HepG2 (cell line): ENCODE measurements around the gene KHNYN. TPM values are rescaled to one million over a fixed set of nuclear protein-coding genes. Genes with fewer than 3 reads are reported as not detected.

ENCODE experiments used
- ATAC-seq: fragments of 200-7000 bp; cut with Tn5 transposase; 3 replicates; pipeline ENCODE4 v1.9.1; 2020; ENCODE audit warnings: mild to moderate bottlenecking, moderate library complexity
- BruUV-seq: library from RNA; stranded (reverse); fragments of 400-500 nt; replicated peaks from 2 replicates; lab custom pipeline; 2021; lab: Mats Ljungman, UMichigan
- CTCF ChIA-PET: fragments of 300-600 bp; formaldehyde crosslinking; extraction: SDS; loops from one replicate; lab custom pipeline; 2021; ENCODE audit warnings: low total read pairs, inconsistent platforms, low intra/inter-chr PET ratio; lab: Yijun Ruan, JAX
- POLR2A ChIA-PET: fragments of 350-600 bp; sonication (Branson Sonifier 250); formaldehyde crosslinking; loops from one replicate; lab custom pipeline; 2020; ENCODE audit warnings: antibody characterized with exemption, inconsistent platforms; lab: Yijun Ruan, JAX
- DNase-seq: peaks from one replicate; pipeline ENCODE4 v3.0.0-alpha.2; 2015; ENCODE audit warnings: low spot score
- FAIRE-seq: peaks from 3 replicates; lab custom pipeline; 2011; peaks lifted over from hg19 to GRCh38; lab: Jason Lieb, UNC
- H2AFZ ChIP-seq: one replicate; pipeline ENCODE4 v1.6.1; 2011; ENCODE audit warnings: low read length, inconsistent platforms
- H3K27ac ChIP-seq: fragments of 300-600 bp; 3 replicates; pipeline ENCODE4 v1.8.0; 2011; ENCODE audit warnings: mixed run types, mild to moderate bottlenecking, mixed read lengths, low read length, inconsistent platforms; ENCODE audit not compliant: insufficient read depth; ENCODE audit errors: extremely low read length
- H3K27me3 ChIP-seq, 2 experiments: fragments of 200-600 bp in 1 of 2; 2 replicates in 1 of 2; 3 replicates in 1 of 2; pipeline versions ENCODE4 v1.6.0 to v1.8.0; 2011; ENCODE audit warnings: low read length in 2 of 2, mild to moderate bottlenecking in 2 of 2, moderate library complexity in 2 of 2, inconsistent platforms in 1 of 2; ENCODE audit not compliant: insufficient read depth in 2 of 2, control insufficient read depth in 1 of 2
- H3K36me3 ChIP-seq, 2 experiments: fragments of 200-600 bp in 1 of 2; replicated peaks in 1 of 2; 2 replicates in 1 of 2; 3 replicates in 1 of 2; pipeline versions ENCODE4 v1.5.1 to v1.8.0; 2011; ENCODE audit warnings: low read length in 2 of 2, inconsistent platforms in 1 of 2; ENCODE audit not compliant: insufficient read depth in 2 of 2, control insufficient read depth in 1 of 2
- H3K4me1 ChIP-seq: 2 replicates; pipeline ENCODE4 v1.5.1; 2012; ENCODE audit warnings: low read length, inconsistent platforms; ENCODE audit not compliant: insufficient read depth
- H3K4me2 ChIP-seq: 2 replicates; pipeline ENCODE4 v1.6.0; 2011; ENCODE audit warnings: low read depth, low read length, inconsistent platforms
- H3K4me3 ChIP-seq, 3 experiments: fragments of 200-600 bp in 1 of 3; sonication (generic), shearing (Covaris generic) in 1 of 3; replicated peaks in 1 of 3; 2 replicates each; pipeline ENCODE4 v1.5.1; 2011 to 2016; ENCODE audit warnings: low read length in 3 of 3, inconsistent platforms in 2 of 3, low read depth in 2 of 3, mild to moderate bottlenecking in 2 of 3, control low read depth in 1 of 3, mixed read lengths in 1 of 3; ENCODE audit not compliant: insufficient read depth in 1 of 3
- H3K79me2 ChIP-seq: one replicate; pipeline ENCODE4 v1.6.1; 2011; ENCODE audit warnings: low read length, inconsistent platforms; ENCODE audit not compliant: insufficient read depth
- H3K9ac ChIP-seq: 2 replicates; pipeline ENCODE4 v1.6.0; 2011; ENCODE audit warnings: mild to moderate bottlenecking, low read depth, low read length, inconsistent platforms; ENCODE audit not compliant: insufficient read depth
- H3K9me3 ChIP-seq: 2 replicates; pipeline ENCODE4 v1.5.1; 2012; ENCODE audit warnings: mild to moderate bottlenecking, low read length
- H4K20me1 ChIP-seq: 2 replicates; pipeline ENCODE4 v1.6.0; 2011; ENCODE audit warnings: inconsistent platforms, mild to moderate bottlenecking, low read length, moderate library complexity; ENCODE audit not compliant: insufficient read depth
- CREB1 ChIP-seq, 2 experiments: fragments of 450-650 bp in 1 of 2; IDR thresholded peaks; 2 replicates each; pipeline ENCODE4 v1.6.1; 2016 to 2017; ENCODE audit warnings: control low read depth in 1 of 2, mild to moderate bottlenecking in 1 of 2, missing compliant biosample characterization in 1 of 2, missing genetic modification characterization in 1 of 2
- KAT7 ChIP-seq: IDR thresholded peaks from 2 replicates; pipeline ENCODE4 v1.6.1; 2018; ENCODE audit warnings: borderline replicate concordance, missing compliant biosample characterization
- NFIB ChIP-seq: sonication (generic); formaldehyde crosslinking; IDR thresholded peaks from 2 replicates; pipeline ENCODE4 v1.9.0; 2021; ENCODE audit warnings: missing genetic modification reagents, mild to moderate bottlenecking, borderline replicate concordance
- SAFB2 ChIP-seq: sonication (generic); formaldehyde crosslinking; IDR thresholded peaks from 2 replicates; pipeline ENCODE4 v1.5.1; 2020; ENCODE audit warnings: missing genetic modification reagents, low read depth, mild to moderate bottlenecking, borderline replicate concordance
- ZNF160 ChIP-seq: sonication (generic); formaldehyde crosslinking; IDR thresholded peaks from 2 replicates; pipeline ENCODE4 v1.8.0; 2022; ENCODE audit warnings: mild to moderate bottlenecking, inconsistent platforms, missing genetic modification reagents
- ZNF17 ChIP-seq: sonication (generic); formaldehyde crosslinking; IDR thresholded peaks from 2 replicates; pipeline ENCODE4 v1.5.0; 2020; ENCODE audit warnings: mild to moderate bottlenecking, missing genetic modification reagents
- ZNF773 ChIP-seq: sonication (generic); formaldehyde crosslinking; IDR thresholded peaks from 2 replicates; pipeline ENCODE4 v1.4.0; 2020; ENCODE audit warnings: missing genetic modification reagents, borderline replicate concordance
- whole genome bisulfite sequencing: methylation state at CpG from one replicate; pipeline ENCODE4 v1.1.6; 2017; ENCODE audit warnings: low lambda C conversion rate; 5-methylcytosine and 5-hydroxymethylcytosine counted together
- in situ Hi-C: cut with HindIII; loops from 2 replicates; pipeline ENCODE4 v1.10.0; 2017; ENCODE audit warnings: low pct_unique_long_range_greater_than_20kb; ENCODE audit not compliant: extremely low pct_ligation_motif_present
- intact Hi-C: fragments of 100-400 bp; cut with micrococcal nuclease; formaldehyde crosslinking; loops from one replicate; pipeline ENCODE4 v1.10.0; 2022; ENCODE audit not compliant: unreplicated experiment
- polyA plus RNA-seq, 8 experiments: library from polyadenylated mRNA; depleted of rRNA in 3 of 8; stranded (reverse) in 7 of 8; unstranded in 1 of 8; fragments of >200 nt; fragmentation: Illumina TruSeq in 4 of 8; extraction: Trizol in 4 of 8; gene quantifications; 2 replicates each; pipeline versions ENCODE4 v1.2.1 to v1.2.3, GENCODE V29; 2011 to 2016; ENCODE audit warnings: low read depth in 4 of 8, missing spikeins in 1 of 8, mixed read lengths in 1 of 8; ENCODE audit not compliant: insufficient read depth in 1 of 8
- total RNA-seq, 5 experiments: library from RNA; depleted of rRNA; stranded (reverse); fragments of >200 nt; fragmentation: Illumina TruSeq; extraction: Trizol; gene quantifications; 2 replicates each; pipeline ENCODE4 v1.2.3, GENCODE V29; 2016; ENCODE audit warnings: low read depth in 1 of 5
- TF ChIP-seq, protein P1 (sequence below): sonication (generic); formaldehyde crosslinking; IDR thresholded peaks from 2 replicates; pipeline ENCODE4 v1.8.1; 2023; ENCODE audit warnings: mild to moderate bottlenecking, missing genetic modification reagents, borderline replicate concordance
- TF ChIP-seq, protein P2 (sequence below): sonication (generic); formaldehyde crosslinking; IDR thresholded peaks from 2 replicates; pipeline ENCODE4 v1.5.1; 2020; ENCODE audit warnings: missing genetic modification reagents, mild to moderate bottlenecking, borderline replicate concordance
- TF ChIP-seq, protein P3 (sequence below): sonication (generic); formaldehyde crosslinking; IDR thresholded peaks from 2 replicates; pipeline ENCODE4 v1.5.0; 2020; ENCODE audit warnings: mild to moderate bottlenecking, missing genetic modification reagents, borderline replicate concordance
- TF ChIP-seq, protein P4 (sequence below): sonication (generic); formaldehyde crosslinking; conservative IDR thresholded peaks from 2 replicates; pipeline ENCODE4 v1.4.0; 2020; ENCODE audit warnings: missing genetic modification reagents

KHNYN gene
- total and polyA plus RNA-seq, 2 of the 13 experiments (the other 11 are each of a cell fraction or from before 2014, with no cell fraction given), result 52.8 to 75.7 TPM

DNA sequence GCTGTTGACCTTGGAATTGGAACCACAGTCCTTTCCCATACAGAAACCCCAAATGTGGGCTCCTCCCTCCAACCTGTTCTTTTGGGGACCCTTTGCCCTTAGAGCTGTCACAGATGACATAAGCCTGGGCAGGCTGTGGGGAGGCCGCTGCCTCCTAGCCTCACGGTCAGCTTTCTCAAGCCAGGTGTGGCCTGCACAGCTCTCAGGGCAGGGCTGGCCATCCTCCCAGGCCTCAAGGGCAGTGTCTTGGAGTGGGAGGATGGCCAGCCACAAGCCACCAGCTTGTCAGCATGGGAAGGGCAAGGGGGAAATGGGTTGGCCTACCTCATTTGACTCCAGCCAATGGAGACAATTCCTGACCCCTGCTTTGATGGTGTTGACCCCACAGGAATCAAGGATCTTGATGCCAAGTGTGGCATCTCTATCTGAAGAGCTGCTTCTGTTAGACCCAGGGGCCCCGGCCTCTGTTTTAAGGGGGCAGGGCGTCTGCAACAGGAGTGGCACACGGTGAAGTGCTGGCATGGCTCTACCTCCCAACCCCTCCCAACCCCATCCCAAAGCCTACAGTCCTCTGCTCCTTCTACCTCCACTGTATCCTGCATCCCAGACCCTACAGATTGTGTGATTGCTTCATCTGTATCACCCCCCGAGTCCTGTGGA, 11.8 kb upstream of the KHNYN start (continued):
- TF ChIP-seq, protein P1, sequence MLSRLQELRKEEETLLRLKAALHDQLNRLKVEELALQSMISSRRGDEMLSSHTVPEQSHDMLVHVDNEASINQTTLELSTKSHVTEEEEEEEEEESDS (CRISPR knock-in tag), result no peak
- TF ChIP-seq, protein P2, sequence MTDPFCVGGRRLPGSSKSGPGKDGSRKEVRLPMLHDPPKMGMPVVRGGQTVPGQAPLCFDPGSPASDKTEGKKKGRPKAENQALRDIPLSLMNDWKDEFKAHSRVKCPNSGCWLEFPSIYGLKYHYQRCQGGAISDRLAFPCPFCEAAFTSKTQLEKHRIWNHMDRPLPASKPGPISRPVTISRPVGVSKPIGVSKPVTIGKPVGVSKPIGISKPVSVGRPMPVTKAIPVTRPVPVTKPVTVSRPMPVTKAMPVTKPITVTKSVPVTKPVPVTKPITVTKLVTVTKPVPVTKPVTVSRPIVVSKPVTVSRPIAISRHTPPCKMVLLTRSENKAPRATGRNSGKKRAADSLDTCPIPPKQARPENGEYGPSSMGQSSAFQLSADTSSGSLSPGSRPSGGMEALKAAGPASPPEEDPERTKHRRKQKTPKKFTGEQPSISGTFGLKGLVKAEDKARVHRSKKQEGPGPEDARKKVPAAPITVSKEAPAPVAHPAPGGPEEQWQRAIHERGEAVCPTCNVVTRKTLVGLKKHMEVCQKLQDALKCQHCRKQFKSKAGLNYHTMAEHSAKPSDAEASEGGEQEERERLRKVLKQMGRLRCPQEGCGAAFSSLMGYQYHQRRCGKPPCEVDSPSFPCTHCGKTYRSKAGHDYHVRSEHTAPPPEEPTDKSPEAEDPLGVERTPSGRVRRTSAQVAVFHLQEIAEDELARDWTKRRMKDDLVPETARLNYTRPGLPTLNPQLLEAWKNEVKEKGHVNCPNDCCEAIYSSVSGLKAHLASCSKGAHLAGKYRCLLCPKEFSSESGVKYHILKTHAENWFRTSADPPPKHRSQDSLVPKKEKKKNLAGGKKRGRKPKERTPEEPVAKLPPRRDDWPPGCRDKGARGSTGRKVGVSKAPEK (CRISPR knock-in tag), result no peak
- TF ChIP-seq SAFB2 (no peak), KAT7 (CRISPR knock-in tag) (no peak), ZNF160 (CRISPR knock-in tag) (no peak), ZNF17 (CRISPR knock-in tag) (no peak)

DNA sequence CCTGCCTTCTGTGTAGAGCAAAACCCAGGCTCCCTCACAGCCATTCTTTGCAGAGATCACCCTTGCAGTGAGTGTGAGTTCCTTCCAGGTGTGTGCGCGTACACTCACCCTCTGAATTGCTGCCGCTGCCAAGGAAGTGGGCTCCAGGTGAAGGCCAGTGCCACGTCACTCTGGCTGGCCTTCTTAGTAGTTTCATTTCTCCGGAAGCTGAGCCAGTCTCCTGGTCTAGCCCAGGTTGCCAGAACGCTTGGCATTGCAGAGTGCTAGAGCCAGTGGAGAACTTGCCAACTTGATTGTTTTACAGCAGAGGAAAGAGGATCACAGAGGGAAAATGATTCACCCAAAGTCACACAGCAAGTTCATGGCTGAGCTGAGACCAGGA, 11.3 kb upstream of the KHNYN start:
- no TSS peak for BruUV-seq
- no peak for FAIRE-seq
- H3K79me2 ChIP-seq, result no peaks in the 10 kb centered on the region
- no peak overlapping the region for H3K4me2 ChIP-seq
- intact Hi-C loops, result no loop called here
- no peaks in the 10 kb centered on the region for H3K9me3 ChIP-seq
- ATAC-seq, result no peak
- H3K36me3 ChIP-seq, result no peaks in the 10 kb centered on the region
- H3K27ac ChIP-seq, result no peak overlapping the region
- H3K4me3 ChIP-seq, result no peak overlapping the region
- CTCF ChIA-PET, result no interaction called here
- H3K9ac ChIP-seq, result no peak overlapping the region
- POLR2A ChIA-PET, result interaction anchor here (0.8 to 6.6 kb wide), 5 partner anchors 8 to 85 kb away, joined by 4 to 46 read pairs (median 4); partner anchors contain the start of genes CBLN3, KHNYN and SDR39U1
- peaks cover 0 to 7% of the 10 kb centered on the region in 2 experiments; a peak in 1 of 5 replicates for H3K27me3 ChIP-seq
- no peak overlapping the region for H2AFZ ChIP-seq
- in situ Hi-C loops, result no loop called here
- 66% methylated on average over 6 of the region's 6 CpGs for WGBS
- no peaks in the 10 kb centered on the region for H4K20me1 ChIP-seq
- H3K4me1 ChIP-seq, result peaks cover 14% of the 10 kb centered on the region
- DNase-seq, result no peak
- 0 out of 2 replicates have a peak, but pooled peaks have one; percentile 15 for TF ChIP-seq ZNF773
- peak; percentile 53 for TF ChIP-seq CREB1 (IDR thresholded peaks at IDR 0.05)
- TF ChIP-seq CREB1 (CRISPR knock-in tag; IDR thresholded peaks at IDR 0.05), result no peak
- TF ChIP-seq, protein P3, sequence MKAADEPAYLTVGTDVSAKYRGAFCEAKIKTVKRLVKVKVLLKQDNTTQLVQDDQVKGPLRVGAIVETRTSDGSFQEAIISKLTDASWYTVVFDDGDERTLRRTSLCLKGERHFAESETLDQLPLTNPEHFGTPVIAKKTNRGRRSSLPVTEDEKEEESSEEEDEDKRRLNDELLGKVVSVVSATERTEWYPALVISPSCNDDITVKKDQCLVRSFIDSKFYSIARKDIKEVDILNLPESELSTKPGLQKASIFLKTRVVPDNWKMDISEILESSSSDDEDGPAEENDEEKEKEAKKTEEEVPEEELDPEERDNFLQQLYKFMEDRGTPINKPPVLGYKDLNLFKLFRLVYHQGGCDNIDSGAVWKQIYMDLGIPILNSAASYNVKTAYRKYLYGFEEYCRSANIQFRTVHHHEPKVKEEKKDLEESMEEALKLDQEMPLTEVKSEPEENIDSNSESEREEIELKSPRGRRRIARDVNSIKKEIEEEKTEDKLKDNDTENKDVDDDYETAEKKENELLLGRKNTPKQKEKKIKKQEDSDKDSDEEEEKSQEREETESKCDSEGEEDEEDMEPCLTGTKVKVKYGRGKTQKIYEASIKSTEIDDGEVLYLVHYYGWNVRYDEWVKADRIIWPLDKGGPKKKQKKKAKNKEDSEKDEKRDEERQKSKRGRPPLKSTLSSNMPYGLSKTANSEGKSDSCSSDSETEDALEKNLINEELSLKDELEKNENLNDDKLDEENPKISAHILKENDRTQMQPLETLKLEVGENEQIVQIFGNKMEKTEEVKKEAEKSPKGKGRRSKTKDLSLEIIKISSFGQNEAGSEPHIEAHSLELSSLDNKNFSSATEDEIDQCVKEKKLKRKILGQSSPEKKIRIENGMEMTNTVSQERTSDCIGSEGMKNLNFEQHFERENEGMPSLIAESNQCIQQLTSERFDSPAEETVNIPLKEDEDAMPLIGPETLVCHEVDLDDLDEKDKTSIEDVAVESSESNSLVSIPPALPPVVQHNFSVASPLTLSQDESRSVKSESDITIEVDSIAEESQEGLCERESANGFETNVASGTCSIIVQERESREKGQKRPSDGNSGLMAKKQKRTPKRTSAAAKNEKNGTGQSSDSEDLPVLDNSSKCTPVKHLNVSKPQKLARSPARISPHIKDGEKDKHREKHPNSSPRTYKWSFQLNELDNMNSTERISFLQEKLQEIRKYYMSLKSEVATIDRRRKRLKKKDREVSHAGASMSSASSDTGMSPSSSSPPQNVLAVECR (CRISPR knock-in tag), result 0 out of 2 replicates have a peak, but pooled peaks have one; percentile 31
- TF ChIP-seq NFIB, result 0 out of 2 replicates have a peak, but pooled peaks have one; percentile 55
- TF ChIP-seq, protein P4, sequence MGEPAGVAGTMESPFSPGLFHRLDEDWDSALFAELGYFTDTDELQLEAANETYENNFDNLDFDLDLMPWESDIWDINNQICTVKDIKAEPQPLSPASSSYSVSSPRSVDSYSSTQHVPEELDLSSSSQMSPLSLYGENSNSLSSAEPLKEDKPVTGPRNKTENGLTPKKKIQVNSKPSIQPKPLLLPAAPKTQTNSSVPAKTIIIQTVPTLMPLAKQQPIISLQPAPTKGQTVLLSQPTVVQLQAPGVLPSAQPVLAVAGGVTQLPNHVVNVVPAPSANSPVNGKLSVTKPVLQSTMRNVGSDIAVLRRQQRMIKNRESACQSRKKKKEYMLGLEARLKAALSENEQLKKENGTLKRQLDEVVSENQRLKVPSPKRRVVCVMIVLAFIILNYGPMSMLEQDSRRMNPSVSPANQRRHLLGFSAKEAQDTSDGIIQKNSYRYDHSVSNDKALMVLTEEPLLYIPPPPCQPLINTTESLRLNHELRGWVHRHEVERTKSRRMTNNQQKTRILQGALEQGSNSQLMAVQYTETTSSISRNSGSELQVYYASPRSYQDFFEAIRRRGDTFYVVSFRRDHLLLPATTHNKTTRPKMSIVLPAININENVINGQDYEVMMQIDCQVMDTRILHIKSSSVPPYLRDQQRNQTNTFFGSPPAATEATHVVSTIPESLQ (CRISPR knock-in tag), result no peak
